CD4-positive, alpha-beta T cell treated with Interleukin-17A for 4 hours (primary cell): ENCODE measurements around the gene DTNBP1.

Experiments
- DNase-seq: peaks from one replicate; pipeline ENCODE4 v3.0.0-alpha.2; 2020; ENCODE audit warnings: mixed read lengths

DTNBP1 gene

GRCh38 chr6:15530411-15530810 lies 132.4 kb downstream of the DTNBP1 start:
- DNase-seq: no peak

GRCh38 chr6:15528870-15529269 lies 134.0 kb downstream of the DTNBP1 start:
- DNase-seq: no peak

- DNase-seq: no peak
Observed at GRCh38 chr6:15527838-15528617, 134.8 kb downstream of the DTNBP1 start.

- DNase-seq: no peak
Observed at GRCh38 chr6:15526212-15526701, 136.6 kb downstream of the DTNBP1 start.

GRCh38 chr6:15524861-15525401 lies 137.9 kb downstream of the DTNBP1 start:
- no peak for DNase-seq

GRCh38 chr6:15523679-15524630 lies 138.9 kb downstream of the DTNBP1 start:
- no peak for DNase-seq

GRCh38 chr6:15522856-15523529 lies 139.8 kb downstream of the DTNBP1 start:
- DNase-seq: no peak

- no peak for DNase-seq
Observed at GRCh38 chr6:15522427-15522826, 140.4 kb downstream of the DTNBP1 start.

- DNase-seq: no peak
Observed at GRCh38 chr6:15522026-15522425, 140.8 kb downstream of the DTNBP1 start.

- no peak for DNase-seq
Observed at GRCh38 chr6:15521582-15521981, 141.2 kb downstream of the DTNBP1 start.

- DNase-seq: no peak
Observed at GRCh38 chr6:15520626-15521203, 142.1 kb downstream of the DTNBP1 start.

- DNase-seq: no peak
Observed at GRCh38 chr6:15519681-15520080, 143.1 kb downstream of the DTNBP1 start.

GRCh38 chr6:15518878-15519277 lies 143.9 kb downstream of the DTNBP1 start:
- no peak for DNase-seq

GRCh38 chr6:15518057-15518456 lies 144.8 kb downstream of the DTNBP1 start:
- no peak for DNase-seq

- DNase-seq: no peak
Observed at GRCh38 chr6:15517600-15517999, 145.2 kb downstream of the DTNBP1 start.

GRCh38 chr6:15516923-15517560 lies 145.8 kb downstream of the DTNBP1 start:
- DNase-seq: no peak

GRCh38 chr6:15516378-15516777 lies 146.4 kb downstream of the DTNBP1 start:
- no peak for DNase-seq

GRCh38 chr6:15515660-15516375 lies 147.0 kb downstream of the DTNBP1 start:
- no peak for DNase-seq

GRCh38 chr6:15515226-15515625 lies 147.6 kb downstream of the DTNBP1 start:
- DNase-seq: no peak

- no peak for DNase-seq
Observed at GRCh38 chr6:15513801-15514711, 148.8 kb downstream of the DTNBP1 start.
